ENCODE results near the gene RPP25L. TPM values are rescaled to one million over a fixed set of nuclear protein-coding genes. Genes with fewer than 3 reads are reported as not detected.

RPP25L gene, protein sequence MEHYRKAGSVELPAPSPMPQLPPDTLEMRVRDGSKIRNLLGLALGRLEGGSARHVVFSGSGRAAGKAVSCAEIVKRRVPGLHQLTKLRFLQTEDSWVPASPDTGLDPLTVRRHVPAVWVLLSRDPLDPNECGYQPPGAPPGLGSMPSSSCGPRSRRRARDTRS
- total RNA-seq = 10 to 100 TPM; 19.3 to 22.4 TPM
- 30.1 TPM for polyA plus RNA-seq (2013, experiment 1 of 2)
- polyA plus RNA-seq (2013, experiment 2 of 2) = 22.1 TPM
- long read RNA-seq, experiment 1, partial matches to known transcripts = 8 of 14 reads
- long read RNA-seq, experiment 1, other reads (novel, unspliced or antisense) = 0 of 14 reads
- long read RNA-seq, experiment 2, transcript RPP25L-202 (2 exons, 888 nt) = major isoform, 17 of 19 reads
- long read RNA-seq, experiment 2, partial matches to known transcripts = 1 of 19 reads
- long read RNA-seq, experiment 2, other reads (novel, unspliced or antisense) = 0 of 19 reads
- long read RNA-seq, experiment 3, transcript RPP25L-202 (2 exons, 888 nt) = major isoform, 11 of 24 reads
- long read RNA-seq, experiment 3, transcript RPP25L-201 (2 exons, 1,092 nt) = minor isoform, 5 of 24 reads
- long read RNA-seq, experiment 3, partial matches to known transcripts = 0 of 24 reads
- long read RNA-seq, experiment 3, other reads (novel, unspliced or antisense) = 8 of 24 reads
- long read RNA-seq, experiment 4, transcript RPP25L-202 (2 exons, 888 nt) = major isoform, 56 of 67 reads
- long read RNA-seq, experiment 4, transcript RPP25L-201 (2 exons, 1,092 nt) = minor isoform, 7 of 67 reads
- long read RNA-seq, experiment 4, partial matches to known transcripts = 4 of 67 reads
- long read RNA-seq, experiment 4, other reads (novel, unspliced or antisense) = 0 of 67 reads

DNA sequence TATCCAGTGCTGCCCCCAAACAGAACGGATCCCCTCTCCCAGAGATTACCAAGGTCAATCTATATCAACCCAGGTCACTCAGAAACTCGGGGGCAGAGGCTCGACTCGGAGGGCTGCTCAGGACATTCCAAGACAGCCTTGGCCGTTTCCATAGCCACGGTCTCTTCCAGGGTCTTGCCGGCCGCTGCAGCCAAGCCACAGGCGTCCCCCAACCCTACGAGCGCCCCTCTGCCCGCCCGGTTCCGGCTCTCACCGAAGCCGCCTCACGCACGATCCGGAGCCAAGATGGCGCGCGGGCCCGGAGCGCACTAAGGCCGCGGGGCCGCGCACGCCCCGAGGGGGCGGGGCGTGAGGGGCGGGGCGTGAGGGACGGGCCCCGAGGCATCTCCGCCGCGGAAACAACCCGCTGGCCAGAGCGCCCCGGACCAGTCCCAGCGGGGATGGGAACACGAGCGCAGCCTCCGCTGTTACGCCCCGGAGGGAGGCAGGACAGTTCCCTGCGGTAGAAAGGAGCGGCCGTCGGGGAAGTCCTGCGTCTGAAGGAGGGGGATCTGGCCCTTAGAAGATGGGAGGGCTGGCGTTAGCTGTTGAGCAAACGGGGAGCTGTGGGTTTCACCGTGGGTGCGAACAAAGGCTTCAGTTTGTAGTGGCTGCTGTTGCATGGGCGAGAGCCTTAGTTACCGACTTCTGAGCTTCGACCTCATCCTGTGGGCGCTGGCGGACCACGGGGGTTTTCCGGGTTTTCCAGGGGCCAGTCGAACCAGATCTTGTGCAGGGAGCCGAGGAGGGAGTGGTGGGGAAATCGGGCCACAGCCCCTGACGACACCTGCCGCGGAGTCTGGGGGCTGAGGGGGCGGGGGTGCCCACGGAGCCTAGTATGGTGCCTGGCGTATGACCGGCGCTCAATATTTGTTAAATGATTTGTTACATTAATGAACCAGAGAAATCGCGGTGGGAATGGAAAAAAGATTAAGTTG, at the start of gene RPP25L:
RPP25L (minus strand) TSS at position 287 of the 977 bp plus-strand sequence. CDS start 801 bp downstream, outside the sequence.
- Mint-ChIP-seq H3K4me1 (peaks cover 18% of the 10 kb centered on the region), H3K4me3 (peak within 1 kb of the TSS; percentile 85), H3K27me3 (ENCODE audit: insufficient read depth) (peaks cover 1% of the 10 kb centered on the region), H3K36me3 (ENCODE audit: low read depth) (peaks cover 22% of the 10 kb centered on the region), H3K9me3 (no peaks in the 10 kb centered on the region), H3K27ac (peak within 1 kb of the TSS; percentile 86)
- peak; percentile 92 for DNase-seq
- Histone ChIP-seq H3K4me3 (ENCODE audit: low read length) (peak within 1 kb of the TSS; percentile 90), H3K9ac (ENCODE audit: extremely low read depth, low read length, poor library complexity, severe bottlenecking) (peak within 1 kb of the TSS; percentile 81), H3K9me3 (ENCODE audit: control insufficient read depth, low read length) (no peaks in the 10 kb centered on the region), H3K36me3 (ENCODE audit: control insufficient read depth, insufficient read depth, low read length) (peaks cover 17% of the 10 kb centered on the region), H3K27ac (ENCODE audit: low read depth, low read length) (peak within 1 kb of the TSS; percentile 90), H3K27me3 (ENCODE audit: control insufficient read depth, insufficient read depth, low read length, poor library complexity, severe bottlenecking) (no peaks in the 10 kb centered on the region), H3K4me1 (ENCODE audit: control insufficient read depth, insufficient read depth, low read length) (no peaks in the 10 kb centered on the region)
- 2% methylated on average over 37 to 77 of the region's 77 CpGs for WGBS, 2 experiments (ENCODE audit: insufficient coverage in 1 of 2, insufficient read length in 1 of 2)
- TF ChIP-seq, protein P1, sequence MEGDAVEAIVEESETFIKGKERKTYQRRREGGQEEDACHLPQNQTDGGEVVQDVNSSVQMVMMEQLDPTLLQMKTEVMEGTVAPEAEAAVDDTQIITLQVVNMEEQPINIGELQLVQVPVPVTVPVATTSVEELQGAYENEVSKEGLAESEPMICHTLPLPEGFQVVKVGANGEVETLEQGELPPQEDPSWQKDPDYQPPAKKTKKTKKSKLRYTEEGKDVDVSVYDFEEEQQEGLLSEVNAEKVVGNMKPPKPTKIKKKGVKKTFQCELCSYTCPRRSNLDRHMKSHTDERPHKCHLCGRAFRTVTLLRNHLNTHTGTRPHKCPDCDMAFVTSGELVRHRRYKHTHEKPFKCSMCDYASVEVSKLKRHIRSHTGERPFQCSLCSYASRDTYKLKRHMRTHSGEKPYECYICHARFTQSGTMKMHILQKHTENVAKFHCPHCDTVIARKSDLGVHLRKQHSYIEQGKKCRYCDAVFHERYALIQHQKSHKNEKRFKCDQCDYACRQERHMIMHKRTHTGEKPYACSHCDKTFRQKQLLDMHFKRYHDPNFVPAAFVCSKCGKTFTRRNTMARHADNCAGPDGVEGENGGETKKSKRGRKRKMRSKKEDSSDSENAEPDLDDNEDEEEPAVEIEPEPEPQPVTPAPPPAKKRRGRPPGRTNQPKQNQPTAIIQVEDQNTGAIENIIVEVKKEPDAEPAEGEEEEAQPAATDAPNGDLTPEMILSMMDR (conservative IDR thresholded peaks at IDR 0.05) = no peak

DNA sequence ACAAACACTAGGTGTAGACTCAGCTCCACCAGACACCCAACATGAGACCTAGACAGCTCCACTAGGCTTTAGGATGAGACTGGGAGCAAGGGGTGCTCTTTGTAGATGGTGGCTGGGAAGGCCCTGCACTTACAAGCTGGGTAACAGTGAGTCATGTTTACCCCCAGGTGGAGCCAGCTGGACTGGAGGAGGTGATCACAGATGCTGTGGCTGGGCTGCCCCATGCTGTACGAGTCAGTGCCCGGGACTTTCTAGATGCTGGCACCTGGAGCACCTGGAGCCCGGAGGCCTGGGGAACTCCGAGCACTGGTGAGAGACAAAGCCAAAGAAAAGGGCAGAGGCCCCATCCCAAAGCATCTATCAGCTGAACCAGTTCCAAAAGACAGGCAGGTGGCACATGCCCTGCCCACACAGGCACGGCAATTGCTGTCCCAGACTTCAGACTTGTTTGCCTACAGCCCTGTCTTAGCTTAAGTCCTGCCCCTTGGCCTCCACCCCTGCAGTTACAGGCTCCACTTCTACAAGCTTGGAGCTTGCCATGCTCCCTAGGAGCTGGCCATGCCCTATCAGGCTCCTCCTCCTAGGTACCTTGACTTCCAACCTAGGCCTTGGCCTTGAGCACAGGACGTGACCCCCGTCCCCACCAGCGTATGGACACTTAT, 47.8 kb upstream of the RPP25L start:
- Histone ChIP-seq H3K27me3 (ENCODE audit: control insufficient read depth, insufficient read depth, low read length, poor library complexity, severe bottlenecking) (no peaks in the 10 kb centered on the region), H3K9ac (ENCODE audit: extremely low read depth, low read length, poor library complexity, severe bottlenecking) (no peak overlapping the region), H3K9me3 (ENCODE audit: control insufficient read depth, low read length) (no peaks in the 10 kb centered on the region), H3K4me3 (ENCODE audit: low read length) (no peak overlapping the region), H3K4me1 (ENCODE audit: control insufficient read depth, insufficient read depth, low read length) (peaks cover 4% of the 10 kb centered on the region), H3K27ac (ENCODE audit: low read depth, low read length) (no peak overlapping the region), H3K36me3 (ENCODE audit: control insufficient read depth, insufficient read depth, low read length) (no peaks in the 10 kb centered on the region)
- H3K27me3 Mint-ChIP-seq (ENCODE audit: insufficient read depth) = peaks cover 9% of the 10 kb centered on the region
- peaks cover 22% of the 10 kb centered on the region for H3K4me1 Mint-ChIP-seq
- H3K36me3 Mint-ChIP-seq (ENCODE audit: low read depth) = no peaks in the 10 kb centered on the region
- H3K27ac Mint-ChIP-seq = no peak overlapping the region
- TF ChIP-seq, protein P1 (conservative IDR thresholded peaks at IDR 0.05) = peak; percentile 30
- DNase-seq = no peak
- no peaks in the 10 kb centered on the region for H3K9me3 Mint-ChIP-seq
- no peak overlapping the region for H3K4me3 Mint-ChIP-seq
- WGBS, 2 experiments (ENCODE audit: insufficient coverage in 1 of 2, insufficient read length in 1 of 2) = 92 to 93% methylated on average over 7 to 8 of the region's 8 CpGs
